GM08714 (cell line): ENCODE results near the gene MLXIPL.
"Not testable (repeated sequence)": the region's sequence is repeated elsewhere in the genome, so short reads cannot be mapped to it uniquely, and the experiment has no call there.

Experiments used
- H3K4me3 ChIP-seq: fragments of 200-500 bp; sonication (Bioruptor generic); 2 replicates; pipeline ENCODE4 v1.5.1; 2014; ENCODE audit warnings: mild to moderate bottlenecking, low read length, inconsistent platforms
- ZNF274 ChIP-seq: IDR thresholded peaks from 2 replicates; pipeline ENCODE4 v1.6.1; 2012; ENCODE audit warnings: mild to moderate bottlenecking, low read depth, low read length

MLXIPL gene, protein sequence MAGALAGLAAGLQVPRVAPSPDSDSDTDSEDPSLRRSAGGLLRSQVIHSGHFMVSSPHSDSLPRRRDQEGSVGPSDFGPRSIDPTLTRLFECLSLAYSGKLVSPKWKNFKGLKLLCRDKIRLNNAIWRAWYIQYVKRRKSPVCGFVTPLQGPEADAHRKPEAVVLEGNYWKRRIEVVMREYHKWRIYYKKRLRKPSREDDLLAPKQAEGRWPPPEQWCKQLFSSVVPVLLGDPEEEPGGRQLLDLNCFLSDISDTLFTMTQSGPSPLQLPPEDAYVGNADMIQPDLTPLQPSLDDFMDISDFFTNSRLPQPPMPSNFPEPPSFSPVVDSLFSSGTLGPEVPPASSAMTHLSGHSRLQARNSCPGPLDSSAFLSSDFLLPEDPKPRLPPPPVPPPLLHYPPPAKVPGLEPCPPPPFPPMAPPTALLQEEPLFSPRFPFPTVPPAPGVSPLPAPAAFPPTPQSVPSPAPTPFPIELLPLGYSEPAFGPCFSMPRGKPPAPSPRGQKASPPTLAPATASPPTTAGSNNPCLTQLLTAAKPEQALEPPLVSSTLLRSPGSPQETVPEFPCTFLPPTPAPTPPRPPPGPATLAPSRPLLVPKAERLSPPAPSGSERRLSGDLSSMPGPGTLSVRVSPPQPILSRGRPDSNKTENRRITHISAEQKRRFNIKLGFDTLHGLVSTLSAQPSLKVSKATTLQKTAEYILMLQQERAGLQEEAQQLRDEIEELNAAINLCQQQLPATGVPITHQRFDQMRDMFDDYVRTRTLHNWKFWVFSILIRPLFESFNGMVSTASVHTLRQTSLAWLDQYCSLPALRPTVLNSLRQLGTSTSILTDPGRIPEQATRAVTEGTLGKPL

DNA sequence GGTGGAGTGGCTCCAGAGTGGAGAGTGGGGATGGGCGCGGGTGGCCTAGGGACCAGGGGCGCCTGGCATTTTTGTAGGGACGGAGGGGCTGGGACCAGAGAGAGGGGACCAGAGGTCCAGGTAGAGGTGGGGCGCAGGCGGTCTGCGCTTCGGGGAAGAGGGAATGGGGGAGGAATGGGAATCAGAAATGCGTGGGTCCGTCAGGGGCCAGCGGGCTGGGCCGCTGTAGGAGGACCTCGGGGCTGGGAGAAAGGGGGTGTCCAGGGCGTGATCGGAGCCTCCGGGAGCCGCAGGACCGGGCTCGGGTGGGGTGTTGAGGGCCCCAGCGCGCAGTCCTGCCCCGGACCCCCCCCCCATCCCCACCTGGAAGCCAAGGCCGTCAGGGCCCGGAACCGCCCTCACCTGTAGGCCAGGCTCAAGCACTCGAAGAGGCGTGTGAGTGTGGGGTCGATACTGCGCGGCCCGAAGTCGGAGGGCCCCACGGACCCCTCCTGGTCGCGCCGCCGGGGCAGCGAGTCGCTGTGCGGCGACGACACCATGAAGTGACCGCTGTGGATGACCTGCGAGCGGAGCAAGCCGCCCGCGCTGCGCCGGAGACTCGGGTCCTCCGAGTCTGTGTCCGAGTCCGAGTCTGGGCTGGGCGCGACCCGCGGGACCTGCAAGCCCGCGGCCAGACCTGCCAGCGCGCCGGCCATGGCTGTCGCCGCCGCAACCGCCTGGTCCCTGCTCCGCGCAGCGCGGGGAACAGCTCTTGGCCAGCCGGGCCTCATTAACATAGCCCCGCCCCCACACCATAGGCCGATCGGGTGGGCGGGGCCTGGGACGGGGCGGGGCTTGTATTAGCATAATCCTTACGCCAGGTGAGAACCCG is at the start of gene MLXIPL:
Gene MLXIPL, minus strand, starts transcription at position 725 of the 871 bp plus-strand sequence. Its CDS starts 30 bp downstream, at position 695.
- H3K4me3 ChIP-seq: no peak within 1 kb of the TSS; the same call in 1 of the 2 replicates

DNA sequence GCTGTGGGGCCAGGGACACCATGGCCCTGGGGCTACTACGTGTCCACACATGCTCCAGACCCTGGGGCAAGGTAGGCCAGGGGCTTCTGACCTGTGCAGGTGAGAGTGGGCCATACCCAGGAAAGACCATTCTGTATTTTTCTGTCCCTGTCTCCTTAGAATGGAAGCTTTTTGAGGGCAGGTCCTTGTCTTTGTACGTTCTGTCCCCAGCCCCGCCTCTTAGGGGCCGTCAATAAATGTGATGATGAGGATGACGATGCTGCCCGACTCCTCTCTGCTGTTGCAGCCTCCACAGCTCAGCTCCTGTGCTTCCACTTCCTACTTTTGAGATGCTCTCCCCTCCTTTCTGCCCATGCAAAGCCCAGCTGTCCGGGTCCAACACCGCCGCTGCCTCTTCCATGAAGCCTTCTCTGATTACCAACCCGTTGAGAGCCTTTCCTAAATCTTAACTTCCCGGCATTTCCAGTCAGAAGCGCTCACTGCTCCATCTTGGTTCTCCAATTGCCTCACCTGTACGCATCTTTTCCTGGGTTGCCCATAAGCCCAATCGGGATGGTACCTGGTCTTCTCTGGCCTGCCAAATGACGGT is 47.6 kb upstream of the MLXIPL start:
- H3K4me3 ChIP-seq: no peak overlapping the region
- no peak for TF ChIP-seq ZNF274

More for the DNA sequence above, at the start of gene MLXIPL:
- no peak for TF ChIP-seq ZNF274

DNA sequence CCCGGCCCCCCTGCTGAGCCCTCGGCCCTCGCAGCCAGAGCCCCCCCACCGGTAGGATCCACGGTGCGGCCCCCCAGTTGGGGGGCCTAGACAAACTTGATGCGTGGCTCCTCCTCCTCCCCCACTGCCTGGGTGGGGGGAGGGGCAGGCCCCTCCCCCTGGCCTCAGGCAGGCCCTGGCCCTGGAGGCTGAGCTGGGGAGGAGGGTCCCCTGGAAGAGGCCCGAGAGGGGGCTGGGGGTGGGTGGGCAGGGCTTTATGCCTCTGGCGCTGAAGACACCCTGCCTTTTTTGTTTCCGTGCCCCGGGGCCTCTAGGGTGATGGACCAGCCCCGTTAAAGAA is 47.0 kb upstream of the MLXIPL start:
- H3K4me3 ChIP-seq: no peak overlapping the region
- TF ChIP-seq ZNF274: no peak

DNA sequence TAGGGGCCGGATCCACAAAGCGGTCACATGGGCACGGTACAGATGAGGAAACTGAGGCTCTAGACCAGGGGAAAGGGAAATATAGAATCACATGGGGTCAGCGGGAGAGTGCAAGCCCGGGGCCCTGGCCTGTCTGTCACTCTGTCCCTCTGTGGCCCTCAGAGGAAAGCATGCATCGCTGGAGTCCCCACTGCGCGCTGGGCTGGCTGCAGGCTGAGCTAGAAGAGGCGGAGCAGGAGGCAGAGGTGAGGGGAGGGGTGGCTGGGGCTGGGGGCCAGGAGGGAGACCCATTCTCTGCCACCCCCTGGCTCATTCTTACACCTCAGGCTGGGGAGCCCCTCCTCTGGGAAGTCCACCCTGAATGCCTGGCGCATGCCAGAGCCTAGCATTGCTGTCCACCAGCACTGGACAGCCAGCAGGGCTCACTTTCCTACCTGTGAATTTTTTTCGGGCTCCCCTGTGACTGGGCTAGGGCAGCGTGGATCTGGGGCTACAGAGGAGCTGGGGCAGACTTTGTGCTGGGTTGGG is 45.6 kb upstream of the MLXIPL start:
- TF ChIP-seq ZNF274: no peak
- H3K4me3 ChIP-seq: no peak overlapping the region

DNA sequence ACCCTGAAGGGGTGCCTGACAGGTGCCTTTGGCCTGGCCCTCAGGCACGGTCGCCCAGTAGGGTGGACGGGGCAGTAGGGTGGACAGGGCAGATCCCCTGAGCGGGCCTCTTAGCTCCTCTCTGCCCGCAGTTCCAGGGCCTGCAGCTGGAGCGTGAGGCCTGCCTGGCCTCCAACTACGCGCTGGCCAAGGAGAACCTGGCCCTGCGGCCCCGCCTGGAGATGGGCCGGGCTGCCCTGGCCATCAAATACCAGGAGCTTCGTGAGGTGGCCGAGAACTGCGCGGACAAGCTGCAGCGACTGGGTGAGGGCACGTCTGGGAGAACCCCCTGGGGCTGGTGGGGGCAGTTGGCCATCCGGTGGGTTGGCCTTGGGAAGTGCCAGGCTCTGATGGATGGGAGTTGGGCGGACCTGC is 45.0 kb upstream of the MLXIPL start:
- no peak overlapping the region for H3K4me3 ChIP-seq
- no peak for TF ChIP-seq ZNF274

DNA sequence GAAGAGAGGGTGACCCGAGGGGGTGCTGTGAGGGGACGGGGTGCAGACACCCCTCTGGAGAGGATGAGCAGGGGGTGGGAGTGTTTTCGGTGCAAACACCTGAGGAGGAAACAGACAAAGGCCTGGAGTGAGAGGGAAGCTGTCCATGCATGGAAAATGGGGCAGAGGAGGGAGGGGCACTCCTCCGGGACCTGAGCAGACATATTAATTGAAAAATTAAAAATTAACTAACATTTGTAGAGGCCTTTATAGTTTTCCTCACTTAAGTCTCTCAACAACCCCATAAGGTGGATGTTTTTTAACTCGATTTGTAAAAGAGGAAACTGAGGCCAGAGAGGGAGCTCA is 44.5 kb upstream of the MLXIPL start:
- TF ChIP-seq ZNF274: no peak
- no peak overlapping the region for H3K4me3 ChIP-seq

DNA sequence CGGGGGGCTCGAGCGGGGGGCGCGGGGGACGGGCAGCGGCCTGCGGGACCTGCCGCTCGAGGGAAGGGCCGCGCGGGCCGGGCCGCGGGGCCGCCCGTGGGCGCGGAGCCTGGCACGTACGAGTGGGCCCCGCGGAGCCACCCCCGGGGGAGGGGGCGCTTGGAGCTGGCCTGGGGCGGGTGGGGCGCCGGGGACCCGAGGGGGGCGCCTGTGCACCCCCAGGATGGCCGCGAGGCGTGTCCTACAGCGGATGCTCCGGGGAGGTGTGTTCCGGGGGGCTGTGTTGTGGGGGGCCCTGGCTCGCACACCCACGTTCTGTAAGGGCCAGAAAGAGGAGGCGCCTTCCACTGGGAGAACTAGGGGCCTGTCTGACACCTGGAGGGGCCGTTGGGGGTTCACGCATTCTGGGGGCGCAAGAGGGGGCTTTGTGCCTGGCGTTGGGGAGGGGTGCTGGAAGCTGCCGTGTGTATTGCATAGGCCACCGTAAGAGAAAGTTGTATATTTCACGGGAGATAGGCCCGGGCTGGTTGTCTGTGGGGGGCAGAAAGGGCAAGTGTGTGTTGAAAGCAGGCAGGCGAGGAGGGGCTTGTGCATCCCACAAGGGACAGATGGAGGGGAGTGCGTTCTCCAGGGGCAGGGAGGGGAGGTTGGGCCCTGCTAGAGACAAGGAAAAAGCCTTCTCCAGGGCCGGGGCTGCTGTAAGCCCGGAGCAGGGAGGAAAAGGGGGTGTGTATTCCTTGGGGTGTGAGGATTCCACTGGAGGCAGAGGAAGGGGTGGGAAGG is 44.0 kb upstream of the MLXIPL start:
- no peak for TF ChIP-seq ZNF274
- peak overlapping the region; percentile 35 for H3K4me3 ChIP-seq

DNA sequence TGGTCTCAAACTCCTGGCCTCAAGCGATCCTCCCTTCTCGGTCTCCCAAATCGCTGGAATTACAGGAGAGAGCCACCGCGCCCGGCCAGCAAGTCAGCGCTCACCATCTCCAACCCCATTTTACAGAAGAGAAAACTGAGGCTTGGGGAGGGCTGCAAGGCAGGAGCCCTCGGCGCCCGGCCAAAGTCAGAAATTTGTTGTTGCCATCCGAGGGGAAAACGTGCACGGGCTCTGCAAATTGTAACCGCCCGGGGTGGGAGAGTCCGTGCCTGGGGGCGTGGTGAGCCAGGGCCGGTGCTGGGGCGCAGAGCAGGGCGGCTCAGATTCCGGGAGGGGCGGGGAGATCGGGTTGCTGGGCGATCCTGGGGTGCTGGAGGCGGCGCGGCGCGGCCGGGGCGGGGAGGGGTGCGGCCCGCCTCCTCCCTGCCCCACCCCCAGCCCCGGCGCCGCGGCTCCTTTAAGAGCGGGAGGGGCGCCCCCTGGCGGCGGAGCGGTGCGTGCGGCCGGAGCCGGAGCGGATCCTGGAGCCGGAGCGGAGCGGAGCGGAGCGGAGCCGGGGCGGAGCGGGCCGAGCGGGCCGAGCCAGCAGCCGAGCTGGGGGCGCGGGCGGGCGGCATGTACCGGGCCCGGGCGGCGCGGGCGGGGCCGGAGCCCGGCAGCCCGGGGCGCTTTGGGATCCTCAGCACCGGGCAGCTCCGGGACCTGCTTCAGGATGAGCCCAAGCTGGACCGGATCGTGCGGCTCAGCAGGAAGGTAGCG is 43.2 kb upstream of the MLXIPL start, which contains the start of gene VPS37D:
Gene VPS37D, plus strand, starts transcription at position 488 of the 759 bp plus-strand sequence. Its CDS starts 128 bp downstream, at position 616.
- no peak for TF ChIP-seq ZNF274
- H3K4me3 ChIP-seq: peak within 1 kb of the TSS; percentile 35

DNA sequence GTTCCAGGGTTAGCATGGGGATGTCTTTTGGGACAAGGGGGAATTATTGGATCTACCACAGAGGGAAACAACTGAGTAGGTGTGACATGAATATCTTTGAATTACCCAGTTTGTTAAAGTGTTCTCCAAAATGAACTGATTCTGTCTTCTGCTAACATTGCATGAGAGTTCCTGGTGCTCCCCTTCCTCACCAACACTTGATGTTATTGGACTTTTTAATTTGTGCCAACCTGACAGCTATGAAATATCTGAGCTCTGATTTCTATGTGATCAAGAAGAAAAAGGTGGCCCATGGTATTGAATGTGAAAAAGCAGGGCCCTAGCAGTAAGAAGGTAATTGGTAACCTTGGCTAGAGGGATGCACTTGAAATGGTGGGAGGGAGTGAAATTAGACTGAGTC is 38.7 kb upstream of the MLXIPL start:
- no peak for TF ChIP-seq ZNF274
- no peak overlapping the region for H3K4me3 ChIP-seq

DNA sequence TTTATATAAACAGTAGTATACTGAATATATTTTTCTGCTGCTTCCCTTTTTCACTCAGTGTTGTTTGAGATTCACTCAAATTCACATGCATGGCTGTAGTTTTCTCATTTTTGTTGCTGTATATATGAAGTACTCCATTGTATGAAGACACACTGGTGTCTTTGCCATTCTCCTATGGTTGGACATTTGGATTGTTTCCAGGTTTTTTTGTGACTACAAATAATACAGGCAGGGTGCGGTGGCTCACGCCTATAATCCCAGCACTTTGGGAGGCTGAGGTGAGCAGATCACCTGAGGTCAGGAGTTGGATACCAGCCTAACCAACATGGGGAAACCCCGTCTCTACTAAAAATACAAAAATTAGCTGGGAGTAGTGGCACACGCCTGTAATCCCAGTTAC is 36.3 kb upstream of the MLXIPL start:
- not testable (repeated sequence) for H3K4me3 ChIP-seq

DNA sequence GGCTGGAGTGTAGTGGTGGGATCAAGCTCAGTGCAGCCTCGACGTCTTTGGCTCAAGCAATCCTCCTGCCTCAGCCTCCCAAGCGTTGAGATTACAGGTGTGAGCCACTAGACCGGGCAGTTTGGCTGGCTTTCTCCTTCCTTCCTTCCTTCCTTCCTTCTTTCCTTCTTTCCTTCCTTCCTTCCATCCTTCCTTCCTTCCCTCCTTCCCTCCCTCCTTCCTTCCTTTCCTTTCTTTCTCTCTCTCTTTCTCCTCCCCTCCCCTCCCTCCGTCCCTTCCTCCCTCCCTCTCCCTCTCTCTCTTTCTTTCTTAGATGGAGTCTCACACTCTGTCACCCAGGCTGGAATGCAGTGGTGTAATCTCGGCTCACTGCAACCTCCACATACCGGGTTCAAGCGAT is 35.7 kb upstream of the MLXIPL start:
- H3K4me3 ChIP-seq: no peak overlapping the region
- no peak for TF ChIP-seq ZNF274

DNA sequence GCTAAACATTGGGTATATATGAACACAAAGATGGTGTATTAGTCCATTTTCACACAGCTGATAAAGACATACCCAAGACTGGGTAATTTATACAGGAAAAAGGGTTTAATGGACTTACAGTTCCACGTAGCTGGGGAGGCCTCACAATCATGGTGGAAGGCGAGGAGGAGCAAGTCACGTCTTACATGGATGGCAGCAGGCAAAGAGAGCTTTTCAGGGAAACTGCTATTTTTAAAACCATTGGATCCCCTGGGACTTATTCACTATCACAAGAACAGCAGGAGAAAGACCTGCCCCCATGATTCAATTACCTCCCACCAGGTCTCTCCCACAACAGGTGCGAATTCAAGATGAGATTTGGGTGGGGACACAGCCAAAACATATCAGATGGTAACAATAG is 31.0 kb upstream of the MLXIPL start:
- H3K4me3 ChIP-seq: not testable (repeated sequence)
